Right lobe of liver (tissue), 4 donors: ENCODE data around the gene TRPM3.

Source experiments
- CTCF ChIP-seq, 4 donors: fragments of 200-600 bp in 3 of 4; fragments of 450-650 bp in 1 of 4; IDR thresholded peaks; one replicate each; pipeline versions ENCODE4 v1.5.1 to v1.8.0; 2016 to 2022; ENCODE audit warnings: antibody characterized with exemption in 4 of 4, mild to moderate bottlenecking in 2 of 4
- POLR2A ChIP-seq: fragments of 450-650 bp; IDR thresholded peaks from one replicate; pipeline ENCODE4 v1.6.1; 2017; ENCODE audit warnings: antibody characterized with exemption, mild to moderate bottlenecking
- donor health status: DM: no; HTN: no; CAD: no.
- donor health status: DM: no; HTN: no; CAD: no.
- donor health status: DM: no; HTN: yes; CAD: no.

- TF ChIP-seq POLR2A = no peak
- no peak for TF ChIP-seq CTCF (IDR thresholded peaks at IDR 0.05)
Observed at GRCh38 chr9:70901746-70902145, 219.7 kb downstream of the TRPM3 start.
